Skeletal muscle tissue (tissue), 4 donors: ENCODE measurements around the gene CCL20. TPM values are rescaled to one million over a fixed set of nuclear protein-coding genes. Genes with fewer than 3 reads are reported as not detected.

Experiments used
- H3K27ac ChIP-seq: one replicate; pipeline ENCODE4 v1.7.0; 2013; ENCODE audit warnings: mild to moderate bottlenecking, low read depth, low read length, inconsistent platforms
- H3K27me3 ChIP-seq, 3 donors: one replicate each; pipeline ENCODE4 v1.7.0; 2013; ENCODE audit warnings: low read length in 3 of 3; ENCODE audit not compliant: control insufficient read depth in 3 of 3, insufficient read depth in 3 of 3
- H3K36me3 ChIP-seq, 3 donors: one replicate each; pipeline ENCODE4 v1.7.0; 2013; ENCODE audit warnings: low read length in 3 of 3; ENCODE audit not compliant: control insufficient read depth in 3 of 3, insufficient read depth in 3 of 3
- H3K4me1 ChIP-seq, 3 donors: one replicate each; pipeline ENCODE4 v1.7.0; 2013; ENCODE audit warnings: low read length in 3 of 3, mild to moderate bottlenecking in 3 of 3; ENCODE audit not compliant: control insufficient read depth in 3 of 3, insufficient read depth in 3 of 3
- H3K4me3 ChIP-seq, 3 donors: one replicate each; pipeline ENCODE4 v1.7.0; 2013; ENCODE audit warnings: low read length in 3 of 3
- H3K9ac ChIP-seq, 3 donors: one replicate each; pipeline ENCODE4 v1.7.0; 2013; ENCODE audit warnings: low read length in 3 of 3, mild to moderate bottlenecking in 3 of 3, moderate library complexity in 2 of 3, low read depth in 1 of 3
- H3K9me3 ChIP-seq, 3 donors: one replicate each; pipeline ENCODE4 v1.7.0; 2013; ENCODE audit warnings: low read length in 3 of 3; ENCODE audit not compliant: control insufficient read depth in 3 of 3
- total RNA-seq: library from RNA; depleted of rRNA; stranded (reverse); fragments of >200 nt; gene quantifications from one replicate; pipeline ENCODE4 v1.2.3, GENCODE V29; 2014
- donor health status: Osteomylitis.

CCL20 gene
- total RNA-seq, 1 donor from 2014 or later, result not detected

- Histone ChIP-seq H3K4me3 (no peak overlapping the region), H3K9ac (no peak overlapping the region), H3K4me1 (no peaks in the 10 kb centered on the region), H3K27ac (no peak overlapping the region), H3K27me3 (no peaks in the 10 kb centered on the region), H3K36me3 (no peaks in the 10 kb centered on the region), H3K9me3 (peaks cover 0 to 3% (median 0%) of the 10 kb centered on the region in 3 donors)
Observed at GRCh38 chr2:227802882-227803281, 10.8 kb upstream of the CCL20 start.

GRCh38 chr2:227804975-227805374 lies 8.7 kb upstream of the CCL20 start:
- H3K9me3 ChIP-seq, result peaks cover 0 to 3% (median 0%) of the 10 kb centered on the region in 3 donors
- H3K27me3 ChIP-seq, result no peaks in the 10 kb centered on the region
- H3K9ac ChIP-seq, result no peak overlapping the region
- no peaks in the 10 kb centered on the region for H3K36me3 ChIP-seq
- H3K4me1 ChIP-seq, result no peaks in the 10 kb centered on the region
- no peak overlapping the region for H3K27ac ChIP-seq
- no peak overlapping the region for H3K4me3 ChIP-seq

DNA sequence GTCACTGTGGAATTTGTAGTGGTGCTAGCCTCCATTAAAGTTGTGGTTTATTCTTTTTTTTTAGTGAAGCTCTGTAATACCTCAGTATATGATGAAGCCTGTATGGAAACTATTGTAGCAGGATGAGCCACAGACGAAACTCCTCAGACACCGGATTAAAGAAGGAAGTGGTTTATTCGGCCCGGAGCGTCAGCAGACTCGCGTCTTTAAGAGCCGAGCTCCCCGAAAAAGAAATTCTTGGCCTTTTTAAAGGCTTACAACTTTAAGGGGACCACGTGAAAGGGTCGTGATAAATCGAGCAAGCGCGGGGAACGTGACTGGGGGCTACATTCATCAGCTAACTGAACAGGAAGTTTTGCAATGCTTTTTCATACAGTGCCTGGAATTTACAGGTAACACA lies 8.1 kb upstream of the CCL20 start:
- Histone ChIP-seq H3K36me3 (no peaks in the 10 kb centered on the region), H3K9me3 (peaks cover 0 to 3% (median 0%) of the 10 kb centered on the region in 3 donors), H3K4me3 (no peak overlapping the region), H3K27ac (no peak overlapping the region), H3K27me3 (no peaks in the 10 kb centered on the region), H3K4me1 (no peaks in the 10 kb centered on the region), H3K9ac (no peak overlapping the region)

- H3K36me3 ChIP-seq, result no peaks in the 10 kb centered on the region
Observed at GRCh38 chr2:227808936-227809335, 4.7 kb upstream of the CCL20 start.

DNA sequence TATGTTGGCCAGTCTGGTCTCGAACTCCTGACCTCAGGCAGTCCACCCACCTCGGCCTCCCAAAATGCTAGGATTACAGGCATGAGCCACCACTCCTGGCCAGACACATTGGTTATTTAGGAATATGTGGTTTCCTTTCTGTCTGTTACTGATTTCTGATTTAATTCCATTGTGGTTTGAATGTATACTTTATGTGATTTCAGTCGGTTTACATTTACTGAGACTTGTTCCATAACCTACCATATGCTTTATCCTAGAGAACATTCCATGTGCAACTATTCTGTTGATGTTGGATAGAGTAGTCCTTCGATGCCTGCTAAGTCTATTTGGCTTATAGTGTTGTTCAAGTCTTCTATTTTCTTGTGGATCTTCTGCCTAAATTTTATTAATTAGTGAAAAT lies 1.6 kb upstream of the CCL20 start:
- no peaks in the 10 kb centered on the region for H3K4me1 ChIP-seq
- H3K27me3 ChIP-seq, result no peaks in the 10 kb centered on the region
- H3K9ac ChIP-seq, result no peak overlapping the region
- H3K27ac ChIP-seq, result no peak overlapping the region
- no peak overlapping the region for H3K4me3 ChIP-seq
- H3K36me3 ChIP-seq, result no peaks in the 10 kb centered on the region
- H3K9me3 ChIP-seq, result no peaks in the 10 kb centered on the region

More at GRCh38 chr2:227808936-227809335, 4.7 kb upstream of the CCL20 start:
- Histone ChIP-seq H3K4me1 (no peaks in the 10 kb centered on the region), H3K4me3 (no peak overlapping the region), H3K9ac (no peak overlapping the region), H3K9me3 (no peaks in the 10 kb centered on the region), H3K27ac (no peak overlapping the region), H3K27me3 (no peaks in the 10 kb centered on the region)

DNA sequence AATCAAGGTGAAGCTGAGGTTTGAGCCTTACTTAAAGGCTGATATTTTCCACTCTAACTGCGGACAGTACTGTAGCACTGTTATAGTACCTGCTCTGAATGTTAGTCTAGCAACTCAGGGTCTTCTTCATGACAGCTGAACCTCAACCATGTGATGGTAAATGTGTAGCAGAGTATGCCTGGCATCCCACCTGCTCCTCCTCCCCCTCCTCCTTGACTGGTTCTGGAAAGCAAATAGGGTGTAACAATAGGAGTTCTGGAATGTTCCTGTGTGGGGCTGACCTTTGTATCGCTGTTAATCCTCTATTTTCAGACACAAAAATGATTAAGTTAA lies 447 bp upstream of the CCL20 start:
- H3K4me1 ChIP-seq, result peaks cover 0 to 3% (median 0%) of the 10 kb centered on the region in 3 donors
- no peak overlapping the region for H3K4me3 ChIP-seq
- H3K36me3 ChIP-seq, result no peaks in the 10 kb centered on the region
- H3K9me3 ChIP-seq, result no peaks in the 10 kb centered on the region
- H3K27ac ChIP-seq, result no peak overlapping the region
- H3K9ac ChIP-seq, result no peak overlapping the region
- no peaks in the 10 kb centered on the region for H3K27me3 ChIP-seq

DNA sequence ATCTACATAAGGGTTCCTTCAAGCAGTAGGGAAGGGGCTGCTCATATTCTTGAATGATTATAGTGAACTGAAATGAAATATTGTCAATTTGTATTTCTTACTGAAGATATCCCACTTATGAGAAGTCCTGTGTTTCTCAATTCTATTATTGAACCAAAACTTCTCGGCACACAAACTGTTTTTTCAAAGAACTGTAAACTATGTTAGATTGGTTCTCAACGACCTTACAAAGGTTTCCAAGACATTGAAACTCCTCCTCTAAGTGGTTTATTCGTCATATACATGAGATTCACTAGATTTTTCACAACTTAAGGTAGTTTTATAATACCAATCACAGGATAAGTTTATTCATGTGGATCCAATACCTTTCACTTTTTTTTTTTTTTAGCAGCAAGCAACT lies 1.4 kb downstream of the CCL20 start:
- H3K4me3 ChIP-seq, result no peak overlapping the region
- no peaks in the 10 kb centered on the region for H3K36me3 ChIP-seq
- peaks cover 0 to 4% (median 3%) of the 10 kb centered on the region in 3 donors for H3K4me1 ChIP-seq
- H3K9me3 ChIP-seq, result no peaks in the 10 kb centered on the region
- H3K27me3 ChIP-seq, result no peaks in the 10 kb centered on the region
- H3K9ac ChIP-seq, result no peak overlapping the region
- no peak overlapping the region for H3K27ac ChIP-seq

GRCh38 chr2:227816507-227817294 lies 3.1 kb downstream of the CCL20 start:
- Histone ChIP-seq H3K4me3 (no peak overlapping the region), H3K27me3 (peaks cover 0 to 3% (median 0%) of the 10 kb centered on the region in 3 donors), H3K27ac (no peak overlapping the region), H3K4me1 (peaks cover 0 to 4% (median 3%) of the 10 kb centered on the region in 3 donors), H3K9ac (no peak overlapping the region), H3K9me3 (no peaks in the 10 kb centered on the region), H3K36me3 (no peaks in the 10 kb centered on the region)

- no peak overlapping the region for H3K27ac ChIP-seq
- H3K9ac ChIP-seq, result no peak overlapping the region
- no peak overlapping the region for H3K4me3 ChIP-seq
- H3K9me3 ChIP-seq, result no peaks in the 10 kb centered on the region
- peaks cover 0 to 4% (median 3%) of the 10 kb centered on the region in 3 donors for H3K4me1 ChIP-seq
- no peaks in the 10 kb centered on the region for H3K36me3 ChIP-seq
- H3K27me3 ChIP-seq, result peaks cover 0 to 3% (median 0%) of the 10 kb centered on the region in 3 donors
Observed at GRCh38 chr2:227817336-227817735, 3.7 kb downstream of the CCL20 start.

DNA sequence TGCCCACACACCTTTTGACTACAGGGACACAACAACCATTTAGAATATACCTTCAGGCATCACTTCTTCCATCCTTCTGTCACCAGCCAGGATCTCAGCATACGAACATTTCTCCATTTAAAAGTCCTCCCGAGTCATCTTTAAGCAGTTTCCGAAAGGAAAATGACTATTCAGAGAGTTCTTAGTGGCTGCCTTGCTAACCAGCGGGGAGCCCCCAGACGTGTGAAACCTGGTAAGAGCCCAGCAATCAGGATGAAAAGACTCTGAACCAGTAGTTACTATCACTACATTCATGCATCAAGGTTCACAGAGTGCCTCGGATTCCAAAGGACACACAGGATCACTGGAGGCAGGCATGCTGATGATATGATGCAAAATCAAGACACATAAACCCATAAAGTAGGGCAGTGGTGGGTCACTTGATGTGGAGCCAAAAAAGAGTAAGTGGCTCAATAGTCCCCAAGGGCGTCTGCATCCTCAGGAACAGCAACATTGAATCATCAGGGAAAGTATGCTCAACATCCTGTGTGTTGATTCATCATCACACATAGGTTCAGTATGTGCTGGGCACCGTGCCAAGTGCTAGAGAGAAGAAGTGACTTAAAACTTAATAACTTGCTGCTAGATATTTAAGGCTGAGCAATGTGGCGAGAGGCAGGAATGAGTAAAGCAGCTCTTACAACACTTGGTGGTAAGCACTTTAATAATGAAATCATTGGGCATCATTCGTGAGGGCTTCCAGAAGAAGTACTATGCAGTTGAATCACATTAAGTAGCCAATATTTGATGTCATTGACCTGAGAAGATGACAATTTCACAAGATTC lies 4.4 kb downstream of the CCL20 start:
- Histone ChIP-seq H3K27me3 (peaks cover 0 to 3% (median 0%) of the 10 kb centered on the region in 3 donors), H3K4me1 (peaks cover 0 to 4% (median 3%) of the 10 kb centered on the region in 3 donors), H3K9ac (no peak overlapping the region), H3K9me3 (no peaks in the 10 kb centered on the region), H3K4me3 (no peak overlapping the region), H3K27ac (no peak overlapping the region), H3K36me3 (no peaks in the 10 kb centered on the region)
